GM18507 (cell line): ENCODE results near the gene GUK1.
"Not testable (repeated sequence)": the region's sequence is repeated elsewhere in the genome, so short reads cannot be mapped to it uniquely, and the experiment has no call there.

Source experiments
- DNase-seq: peaks from one replicate; pipeline ENCODE4 v3.0.0; 2011; ENCODE audit warnings: low read depth; ENCODE audit not compliant: insufficient read length; ENCODE audit errors: extremely low spot score
- FAIRE-seq: peaks from 2 replicates; lab custom pipeline; 2011; peaks lifted over from hg19 to GRCh38; lab: Jason Lieb, UNC

The GUK1 gene

DNA sequence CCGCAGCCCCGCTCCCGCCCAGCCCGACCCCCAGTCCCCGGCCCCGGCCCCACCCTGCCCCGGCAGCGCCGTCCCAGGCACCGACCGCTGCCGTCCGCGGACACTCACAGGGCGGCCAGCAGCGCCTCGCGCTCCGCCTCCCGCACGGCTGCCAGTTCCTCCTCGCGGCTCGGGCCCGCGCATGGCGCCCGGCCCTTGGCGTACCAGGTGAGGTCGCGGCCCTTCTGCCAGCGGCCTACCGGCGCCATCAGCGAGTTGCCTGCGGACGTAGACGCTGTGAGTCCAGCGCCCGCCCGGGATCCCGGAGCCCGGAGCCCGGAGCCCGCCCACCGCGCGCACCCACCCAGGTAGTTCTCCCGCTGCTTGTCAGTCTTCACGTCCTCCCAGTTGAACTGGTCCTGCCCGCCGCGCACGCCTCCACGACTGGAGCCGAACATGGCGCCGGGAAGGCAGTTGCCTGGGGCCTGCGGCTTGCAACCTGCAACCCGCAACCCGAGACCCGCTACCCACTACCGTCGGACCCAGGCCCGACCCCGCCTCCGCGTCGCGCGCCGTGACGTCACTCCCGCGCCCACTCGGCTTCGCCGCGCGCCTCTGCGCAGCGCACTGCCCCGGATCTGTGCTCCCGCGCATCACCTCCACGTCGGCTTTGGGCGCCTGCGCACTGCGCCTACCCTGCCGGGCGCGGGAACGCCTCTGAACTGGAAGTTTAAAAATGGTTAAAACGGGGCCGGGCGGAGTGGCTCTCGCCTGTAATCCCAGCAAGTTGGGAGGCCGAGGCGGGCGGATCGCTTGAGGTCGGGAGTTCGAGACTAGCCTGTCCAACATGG is 37.1 kb upstream of the GUK1 start, which contains the start of gene C1orf35:
C1orf35 (minus strand) TSS at position 535 of the 830 bp plus-strand sequence; CDS start at position 437, 98 bp downstream.
- DNase-seq (peak; percentile 93), FAIRE-seq (peak; percentile 96)

DNA sequence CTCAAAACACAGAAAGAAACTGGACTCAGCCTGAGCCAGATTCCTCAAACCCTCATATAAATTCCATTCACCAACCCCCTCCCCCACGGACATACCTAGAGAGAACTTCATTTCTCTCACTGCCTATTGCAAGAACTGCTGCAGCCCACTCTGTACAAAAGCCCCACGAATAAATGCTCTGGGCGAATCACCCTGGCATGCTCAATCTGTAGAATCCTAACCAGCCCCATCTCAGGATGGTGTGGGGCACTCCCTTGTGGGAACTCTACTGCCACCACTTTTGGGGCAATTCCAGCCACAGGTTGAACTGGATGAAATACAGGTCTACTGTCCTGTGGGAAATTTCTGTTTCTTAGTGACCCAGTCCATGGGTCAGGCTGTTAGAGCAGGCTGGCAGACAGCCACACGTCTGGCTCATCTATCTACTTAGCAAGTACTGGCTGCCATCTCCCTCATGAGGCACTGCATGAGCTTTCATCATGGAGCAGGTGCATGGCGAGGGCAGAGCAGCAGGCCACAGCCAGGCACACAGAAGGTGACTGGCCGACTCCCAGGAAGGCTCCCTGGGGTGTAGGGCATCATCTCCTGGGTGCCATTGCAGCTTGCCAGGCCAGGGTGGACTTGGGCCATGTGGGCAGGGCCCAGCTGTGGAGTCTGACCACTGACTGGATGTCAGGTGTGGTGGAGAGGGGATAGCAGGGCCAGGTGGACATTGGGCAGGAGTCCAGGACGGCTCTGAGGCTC is 35.4 kb upstream of the GUK1 start:
- FAIRE-seq = no peak
- DNase-seq = no peak

DNA sequence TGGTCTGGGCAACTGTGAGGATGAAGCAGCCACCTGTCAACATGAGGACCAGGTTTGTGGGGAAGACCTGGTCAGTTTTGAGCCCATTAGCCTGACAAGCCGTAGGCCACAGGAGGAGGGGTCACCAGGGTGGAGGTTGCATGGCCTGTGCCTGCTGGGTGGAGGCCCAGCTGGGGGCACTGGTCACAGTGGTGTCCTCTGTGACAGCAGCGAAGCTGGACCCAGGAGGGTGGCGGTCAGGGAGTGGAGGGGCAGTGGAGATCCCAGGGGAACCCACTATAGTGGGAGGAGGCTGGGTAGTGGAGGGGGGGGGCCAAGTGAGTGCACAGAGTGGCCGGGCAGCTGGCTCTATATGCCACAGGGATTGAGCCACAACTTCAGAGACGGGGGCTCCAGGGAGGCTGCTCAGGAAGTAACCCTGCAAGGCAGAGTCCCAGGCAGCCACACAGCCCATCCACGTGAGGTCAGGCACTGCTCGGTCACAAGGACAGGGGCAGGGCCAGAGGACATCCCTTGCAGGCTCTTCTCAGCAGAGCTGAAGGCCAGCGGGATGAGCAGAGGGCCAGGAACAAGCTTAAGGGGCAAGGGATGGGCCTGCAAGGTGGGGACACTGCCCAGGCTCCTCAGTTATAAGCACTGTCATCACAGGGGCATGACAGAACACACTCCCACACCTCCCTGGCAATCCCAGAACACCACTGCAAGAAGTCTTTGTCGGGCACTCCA is 34.6 kb upstream of the GUK1 start:
- DNase-seq (no peak), FAIRE-seq (no peak)

DNA sequence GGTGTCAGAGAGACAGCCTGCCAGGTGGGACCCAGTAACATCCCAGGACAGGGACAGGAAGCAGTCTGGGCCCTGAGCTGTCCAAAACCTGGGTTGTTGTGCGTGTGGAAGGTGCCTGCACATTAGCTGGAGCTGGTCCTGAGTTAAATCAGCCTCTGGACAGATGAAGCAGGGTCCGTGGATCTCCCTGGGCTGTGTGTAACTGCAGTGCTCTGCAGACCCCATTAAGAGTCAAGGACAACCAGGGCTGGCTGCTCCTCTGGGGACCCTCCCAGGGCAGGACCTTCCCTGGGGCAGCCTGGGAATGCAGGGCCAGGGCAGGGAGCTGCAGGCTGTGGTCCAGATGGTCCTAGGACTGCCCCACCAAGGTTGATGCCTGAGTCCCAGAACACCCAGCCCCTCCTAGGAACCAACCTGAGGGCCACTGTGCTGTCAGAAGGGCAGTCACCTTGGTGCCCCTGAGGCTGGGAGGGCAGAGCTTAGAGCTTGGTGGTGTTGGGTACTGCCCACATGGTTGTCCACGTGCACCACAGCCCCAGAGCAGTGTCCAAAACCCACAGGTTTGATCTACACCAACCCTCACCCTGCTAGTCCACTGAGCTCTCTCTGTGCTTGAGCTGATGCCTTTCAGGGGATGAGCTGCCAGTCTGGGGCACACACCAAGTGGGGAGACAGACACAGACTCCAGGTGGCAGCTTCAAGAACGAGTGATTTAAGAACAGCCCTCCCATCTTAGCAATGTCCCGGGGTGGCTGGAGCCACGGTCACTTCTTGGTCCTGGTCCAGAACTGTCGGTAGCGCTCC is 33.9 kb upstream of the GUK1 start:
- FAIRE-seq (no peak), DNase-seq (no peak)

DNA sequence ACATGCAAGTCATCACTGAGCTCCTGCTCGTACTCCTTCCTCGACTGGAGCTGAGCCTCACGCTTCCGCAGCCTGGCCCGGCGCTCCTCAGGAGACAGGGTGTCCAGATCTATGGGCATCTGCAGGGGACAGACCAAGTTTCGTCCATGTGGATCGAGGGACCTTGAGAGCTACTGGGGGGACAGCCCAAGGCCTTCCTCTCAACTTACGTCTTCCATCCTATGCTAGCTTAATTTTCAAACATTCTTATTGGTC is 33.4 kb upstream of the GUK1 start:
- FAIRE-seq (no peak), DNase-seq (no peak)

DNA sequence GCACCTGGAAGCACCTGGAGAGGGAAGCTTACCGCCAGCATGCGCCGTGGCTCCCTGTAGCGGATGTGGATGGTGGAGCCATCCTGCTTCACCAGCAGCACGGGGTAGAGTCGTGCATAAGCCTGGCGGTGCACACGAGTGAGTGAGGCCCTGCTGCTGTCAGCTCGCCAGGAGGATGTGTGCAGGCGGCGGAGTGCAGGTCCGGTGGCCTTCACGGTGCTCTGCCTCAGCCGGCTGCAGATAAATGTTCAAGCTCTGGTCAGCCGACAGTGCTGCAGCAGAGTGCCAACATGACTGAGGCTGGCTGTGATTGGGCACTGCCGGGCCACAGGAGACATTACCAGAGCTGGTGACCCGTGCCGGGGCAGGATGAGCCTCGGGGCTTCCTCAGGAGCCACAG is 32.4 kb upstream of the GUK1 start:
- DNase-seq (no peak), FAIRE-seq (no peak)

DNA sequence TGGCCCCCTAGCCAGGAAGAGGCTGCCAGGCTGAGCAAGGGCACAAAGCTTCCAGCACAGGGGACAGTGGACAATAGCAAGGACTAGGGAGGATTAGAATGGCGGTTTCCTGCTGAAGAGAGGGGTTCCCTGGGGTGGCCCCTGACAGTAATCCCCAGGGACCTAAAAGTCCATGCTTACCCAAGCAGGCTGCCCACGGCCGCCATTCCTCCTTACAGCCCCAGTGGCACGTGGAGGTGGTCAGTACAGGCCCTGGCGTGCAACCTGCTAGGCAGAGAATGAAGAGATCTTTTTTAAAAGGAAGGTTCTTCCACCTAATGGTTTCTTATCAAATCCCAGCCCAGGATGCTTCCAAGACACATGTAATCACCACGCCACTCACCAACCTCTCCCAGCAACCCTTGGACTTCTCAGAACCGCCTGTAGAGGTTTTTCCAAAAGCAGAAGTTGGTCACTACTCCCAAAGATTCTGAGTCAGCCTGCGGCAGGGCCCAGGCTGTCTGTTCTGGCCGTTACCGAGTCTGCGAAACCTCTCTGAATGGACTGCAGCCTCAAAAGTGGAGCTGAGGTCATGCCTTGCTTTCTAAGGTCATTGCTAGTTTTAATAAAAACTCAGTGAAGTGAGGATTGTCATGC is 31.9 kb upstream of the GUK1 start:
- DNase-seq (no peak), FAIRE-seq (no peak)

DNA sequence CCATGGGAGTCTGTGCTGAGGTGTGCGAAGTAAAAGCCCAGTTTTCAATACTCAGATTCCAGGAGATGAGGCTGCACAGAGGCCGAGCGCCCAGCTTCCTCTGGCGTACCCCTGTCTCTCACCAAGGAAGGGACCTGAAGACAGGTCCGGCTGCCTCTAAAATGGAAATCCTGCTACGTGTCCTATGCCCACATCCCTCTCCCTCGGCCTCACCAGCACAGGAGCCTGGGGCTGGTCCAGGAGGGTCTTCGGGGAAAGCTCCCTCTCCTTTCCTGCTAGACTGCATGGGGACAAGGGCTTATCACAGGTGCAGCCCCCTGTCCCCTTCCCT is 31.4 kb upstream of the GUK1 start:
- FAIRE-seq = no peak
- DNase-seq = no peak

DNA sequence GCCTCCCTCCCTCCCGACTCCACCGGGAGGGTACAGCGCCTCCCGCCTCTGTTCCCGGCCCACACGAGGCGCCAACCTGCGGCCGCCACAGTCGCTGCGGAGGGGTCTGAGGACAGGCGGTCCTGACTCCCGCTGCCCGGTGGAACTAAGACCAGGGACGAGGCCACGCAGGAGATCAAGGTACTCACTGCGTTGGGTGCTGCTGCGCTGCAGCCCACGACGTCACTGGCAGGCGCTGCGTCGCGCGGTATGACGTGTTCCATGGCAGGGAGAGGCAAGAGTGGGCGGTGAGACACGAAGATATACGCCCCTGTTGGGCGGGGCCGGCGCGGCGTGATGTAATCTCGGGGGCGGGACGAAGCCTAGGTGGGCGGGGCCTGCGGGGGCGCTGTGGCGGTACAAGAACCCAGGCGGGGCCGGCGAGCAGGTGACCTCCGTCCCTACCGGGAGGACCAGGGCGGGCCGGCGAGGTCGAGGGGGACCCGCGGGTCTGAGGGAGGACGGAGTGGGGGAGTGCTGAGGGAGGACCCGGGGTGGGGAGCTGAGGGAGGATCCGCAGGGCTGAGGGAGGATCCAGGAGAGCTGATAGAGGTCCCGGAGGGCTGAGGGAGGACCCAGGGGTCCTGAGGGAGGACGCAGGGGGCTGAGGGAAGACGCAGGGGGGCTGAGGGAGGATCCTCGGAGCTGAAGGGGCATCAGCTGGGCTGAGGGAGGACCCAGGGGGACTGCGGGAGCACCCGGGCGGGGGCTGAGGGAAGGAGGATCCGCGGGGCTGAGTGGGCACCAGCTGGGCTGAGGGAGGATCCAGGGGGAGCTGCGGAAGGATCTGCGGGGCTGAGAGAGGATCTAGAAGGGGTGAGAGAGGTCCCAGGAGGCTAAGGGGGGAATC is 30.8 kb upstream of the GUK1 start, which contains the start of gene MRPL55:
MRPL55 (minus strand) TSS at position 227 of the 889 bp plus-strand sequence. CDS start 1,039 bp downstream, outside the sequence.
- peak; percentile 97 for FAIRE-seq
- DNase-seq = peak; percentile 90

DNA sequence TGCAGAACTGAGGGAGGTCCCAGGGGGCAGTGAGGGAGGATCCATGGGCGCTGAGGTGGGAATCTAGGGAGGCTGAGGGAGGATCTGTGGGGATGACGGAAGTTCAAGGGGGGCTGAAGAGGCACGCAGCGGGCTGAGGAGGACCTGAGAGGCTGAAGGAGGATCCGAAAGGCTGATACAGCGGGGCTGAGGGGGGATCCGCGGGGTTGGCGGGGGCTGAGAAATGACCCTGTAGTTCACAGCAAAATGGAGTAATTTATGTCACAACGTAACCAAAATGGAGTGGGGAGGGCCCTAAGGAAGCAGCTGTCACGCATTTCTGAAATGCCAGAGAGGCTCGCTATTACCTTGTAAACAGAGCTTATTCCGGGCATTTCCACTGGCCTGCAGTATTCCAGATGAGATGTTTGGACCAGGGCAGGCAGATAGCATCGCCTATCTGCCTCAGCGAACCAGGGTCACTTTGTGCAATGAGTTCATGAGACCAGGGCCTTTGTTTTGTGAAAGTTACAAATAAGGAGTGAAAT is 30.1 kb upstream of the GUK1 start:
- no peak for FAIRE-seq
- no peak for DNase-seq

DNA sequence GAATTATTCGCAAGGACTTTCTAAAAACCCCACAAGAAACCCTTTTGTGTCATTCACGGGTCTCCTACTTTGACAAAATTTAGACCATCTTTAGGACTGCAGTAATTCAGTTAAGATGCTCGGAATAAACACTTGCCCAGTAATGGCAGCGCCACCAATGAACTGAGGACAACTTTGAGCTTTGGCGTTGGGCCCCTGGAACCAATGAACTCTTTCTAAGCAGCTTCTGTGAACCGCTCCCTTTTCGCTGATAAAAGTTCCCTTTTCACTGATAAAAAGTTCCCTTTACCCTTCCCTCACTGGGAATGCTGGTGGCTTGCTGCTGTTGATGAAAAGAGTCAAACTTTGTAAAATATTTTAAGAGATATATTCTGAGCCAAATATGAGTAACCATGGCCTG is 29.5 kb upstream of the GUK1 start:
- DNase-seq (no peak), FAIRE-seq (no peak)

DNA sequence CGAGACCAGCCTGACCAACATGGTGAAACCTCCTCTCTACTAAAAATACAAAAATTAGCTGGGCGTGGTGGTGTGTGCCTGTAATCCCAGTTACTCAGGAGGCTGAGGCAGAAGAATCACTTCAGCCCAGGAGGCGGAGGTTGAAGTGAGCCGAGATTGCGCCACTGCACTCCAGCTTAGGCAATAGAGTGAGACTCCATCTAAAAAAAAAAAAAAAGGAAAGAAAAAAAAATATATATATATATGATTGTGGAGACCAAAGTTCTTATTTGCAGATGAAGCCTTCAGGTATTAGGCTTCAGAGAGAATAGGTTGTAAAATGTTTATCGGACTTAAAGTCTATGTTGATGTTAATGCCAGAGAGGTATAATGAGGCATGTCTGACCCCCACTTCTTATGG is 28.8 kb upstream of the GUK1 start:
- FAIRE-seq = not testable (repeated sequence)

DNA sequence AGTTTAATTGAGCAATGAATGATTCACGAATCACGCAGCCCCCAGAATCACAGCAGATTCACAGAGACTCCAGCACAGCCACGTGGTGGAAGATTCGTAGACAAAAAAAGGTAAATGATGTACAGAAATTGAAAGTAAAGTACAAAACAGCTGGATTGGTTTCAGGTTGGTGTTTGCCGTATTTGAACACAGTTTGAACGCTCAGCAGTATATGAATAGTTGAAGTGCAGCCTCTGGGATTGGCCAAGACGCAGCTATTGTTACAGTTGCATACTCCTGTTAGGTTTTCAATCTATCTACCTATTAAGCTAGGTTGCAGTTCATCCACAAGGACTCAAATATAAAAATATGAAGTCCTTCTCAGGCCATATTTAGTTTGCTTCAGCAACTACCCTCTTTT is 27.9 kb upstream of the GUK1 start:
- FAIRE-seq (no peak), DNase-seq (no peak)

More for the DNA sequence above, 28.8 kb upstream of the GUK1 start:
- not testable (repeated sequence) for DNase-seq

DNA sequence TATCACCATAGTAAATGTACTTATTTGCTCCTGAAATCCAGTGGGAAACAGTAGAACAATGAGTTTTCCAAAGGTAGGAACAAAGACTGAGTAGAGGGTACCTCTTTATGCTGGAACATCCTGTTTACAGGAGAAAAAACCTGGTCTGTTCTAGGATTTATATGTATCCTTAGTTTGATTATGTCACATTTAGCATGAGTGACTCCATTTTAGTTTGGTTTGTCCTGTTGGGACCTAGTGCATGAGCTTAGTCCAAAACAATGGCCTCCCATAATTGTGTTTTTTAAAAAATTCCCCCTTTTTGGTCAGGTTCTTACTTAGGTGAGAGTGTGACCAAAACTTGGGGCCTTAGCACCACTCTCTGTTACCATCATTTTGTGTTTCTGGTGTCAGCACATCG is 27.5 kb upstream of the GUK1 start:
- no peak for FAIRE-seq

DNA sequence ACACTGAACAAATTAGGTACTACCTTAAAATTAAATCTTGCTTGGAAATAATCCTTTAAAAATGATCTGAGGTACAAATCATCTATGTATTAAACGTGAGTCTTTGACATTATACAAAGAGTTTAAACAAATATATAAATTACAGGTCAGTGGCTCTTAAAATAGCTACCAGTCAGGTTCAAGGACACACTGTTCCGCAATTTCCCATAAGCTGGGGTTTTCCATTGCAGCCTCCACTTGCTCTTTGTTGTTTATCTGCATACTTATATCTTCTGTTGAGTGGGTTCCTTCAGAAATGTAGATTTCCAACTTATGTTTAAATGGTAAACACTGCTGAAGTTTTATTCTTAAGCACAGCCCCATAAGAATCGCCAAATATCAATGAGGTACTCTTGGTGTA is 25.3 kb upstream of the GUK1 start:
- no peak for DNase-seq
- FAIRE-seq = no peak

More for the DNA sequence above, 27.5 kb upstream of the GUK1 start:
- no peak for DNase-seq

DNA sequence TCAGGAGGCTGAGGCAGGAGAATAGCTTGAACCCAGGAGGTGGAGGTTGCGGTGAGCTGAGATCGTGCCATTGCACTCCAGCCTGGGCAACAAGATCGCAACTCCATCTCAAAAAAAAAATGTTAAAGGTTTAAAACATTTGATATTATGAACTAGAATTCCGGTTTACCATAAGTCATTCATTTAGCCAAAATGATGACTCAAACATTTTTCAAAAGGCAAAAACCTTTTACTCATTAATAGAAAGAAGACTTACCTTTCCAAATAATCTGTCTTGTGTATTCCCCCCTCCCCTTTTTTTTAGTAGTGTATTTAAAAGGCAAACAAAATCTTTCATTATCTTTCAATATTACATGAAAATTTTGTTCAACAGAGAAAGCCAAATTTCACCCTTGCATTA is 22.7 kb upstream of the GUK1 start:
- FAIRE-seq (no peak), DNase-seq (no peak)

DNA sequence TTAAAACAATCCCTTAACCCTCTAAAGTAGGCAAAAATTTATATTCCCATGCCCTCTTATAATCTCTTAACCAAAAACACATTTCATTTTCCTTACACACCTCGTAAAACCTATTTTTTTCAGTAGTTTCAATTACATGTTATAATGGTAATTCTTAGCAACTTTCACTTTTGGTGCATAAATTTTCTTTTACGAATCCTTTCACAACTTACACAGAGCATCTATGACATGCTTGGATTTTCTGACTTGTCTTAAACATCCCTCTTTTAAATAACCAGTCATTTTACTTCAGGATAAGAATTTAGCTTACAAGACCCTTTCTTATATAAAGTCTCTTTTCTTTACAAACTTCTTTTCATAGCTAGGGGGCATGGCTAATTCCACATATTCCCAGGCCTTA is 22.0 kb upstream of the GUK1 start:
- DNase-seq = no peak
- FAIRE-seq = no peak

DNA sequence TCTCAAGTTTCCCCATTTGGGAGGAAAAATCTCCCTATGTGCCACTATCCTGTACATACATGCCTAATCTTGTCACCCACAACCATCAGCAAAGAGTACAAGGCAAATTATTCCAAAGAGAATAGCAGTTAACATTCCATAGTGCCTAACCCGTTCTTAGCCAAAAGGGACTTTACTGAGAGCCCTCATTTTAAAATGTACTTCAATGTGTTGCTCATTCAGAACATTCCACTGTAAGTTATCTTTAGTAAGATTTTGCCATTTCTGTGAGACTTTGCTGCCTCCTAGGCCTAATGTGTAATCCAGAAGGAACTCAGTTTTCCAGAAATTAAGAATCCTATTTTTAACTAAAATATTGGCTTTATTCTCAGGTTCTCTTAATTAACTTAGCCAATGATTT is 19.7 kb upstream of the GUK1 start:
- no peak for FAIRE-seq

More for the DNA sequence above, 19.7 kb upstream of the GUK1 start:
- DNase-seq = no peak
